Activated T-cell treated with anti-CD3 and anti-CD28 coated beads, Interleukin-2, amount 50 U/mL, for 4 hours (primary cell): ENCODE measurements around the gene STX18. TPM values are rescaled to one million over a fixed set of nuclear protein-coding genes. Genes with fewer than 3 reads are reported as not detected.
"Not testable (repeated sequence)": the region's sequence is repeated elsewhere in the genome, so short reads cannot be mapped to it uniquely, and the experiment has no call there.

ENCODE experiments used
- ATAC-seq, 2 donors: fragments of 200-7000 bp; cut with Tn5 transposase; one replicate each; pipeline ENCODE4 v1.10.0; 2021
- DNase-seq: peaks from one replicate; pipeline ENCODE4 v3.0.0-alpha.2; 2020
- H3K27me3 Mint-ChIP-seq: one replicate; pipeline ENCODE4 v1.8.0; 2021; ENCODE audit warnings: low read depth, mixed read lengths
- H3K36me3 Mint-ChIP-seq: one replicate; pipeline ENCODE4 v1.8.0; 2022; ENCODE audit warnings: mixed read lengths; ENCODE audit not compliant: insufficient read depth
- H3K4me1 Mint-ChIP-seq: one replicate; pipeline ENCODE4 v1.8.0; 2021; ENCODE audit warnings: low read depth, mixed read lengths
- H3K4me3 Mint-ChIP-seq: one replicate; pipeline ENCODE4 v1.8.0; 2021; ENCODE audit warnings: mild to moderate bottlenecking, moderate library complexity, mixed read lengths
- H3K9me3 Mint-ChIP-seq: one replicate; pipeline ENCODE4 v1.8.0; 2021; ENCODE audit warnings: mixed read lengths
- total RNA-seq, 3 donors: library from RNA; stranded (reverse); gene quantifications; one replicate each; pipeline ENCODE4 v1.2.1, GENCODE V29; 2021

Gene STX18
- total RNA-seq, 3 donors from 2014 or later = 27.6 to 30.1 (median 29.7) TPM

GRCh38 chr4:4465238-4465637 lies 76.6 kb downstream of the STX18 start:
- H3K9me3 Mint-ChIP-seq, ATAC-seq, DNase-seq, H3K4me3 Mint-ChIP-seq, H3K27me3 Mint-ChIP-seq: not testable (repeated sequence)
- H3K4me1 Mint-ChIP-seq = peaks cover 43% of the 10 kb centered on the region
- peaks cover 53% of the 10 kb centered on the region for H3K36me3 Mint-ChIP-seq

GRCh38 chr4:4462970-4463369 lies 78.9 kb downstream of the STX18 start:
- DNase-seq (no peak), ATAC-seq (no peak)
- Mint-ChIP-seq H3K4me1 (peaks cover 50% of the 10 kb centered on the region), H3K36me3 (peaks cover 46% of the 10 kb centered on the region), H3K9me3 (peaks cover 8% of the 10 kb centered on the region), H3K4me3 (no peak overlapping the region), H3K27me3 (no peaks in the 10 kb centered on the region)

GRCh38 chr4:4461850-4462249 lies 80.0 kb downstream of the STX18 start:
- Mint-ChIP-seq H3K36me3 (peaks cover 41% of the 10 kb centered on the region), H3K4me1 (peaks cover 50% of the 10 kb centered on the region), H3K27me3 (no peaks in the 10 kb centered on the region), H3K9me3 (peaks cover 8% of the 10 kb centered on the region), H3K4me3 (peak overlapping the region; percentile 58)
- peak; percentile 11 for DNase-seq
- peak; percentile 53 to 74 for ATAC-seq

GRCh38 chr4:4461178-4461577 lies 80.7 kb downstream of the STX18 start:
- Mint-ChIP-seq H3K27me3 (no peaks in the 10 kb centered on the region), H3K36me3 (peaks cover 39% of the 10 kb centered on the region)
- ATAC-seq = no peak

GRCh38 chr4:4460759-4461158 lies 81.1 kb downstream of the STX18 start:
- no peak for DNase-seq
- peak in 1 of 2 donors; percentile 51 for ATAC-seq
- peaks cover 37% of the 10 kb centered on the region for H3K36me3 Mint-ChIP-seq
- no peak overlapping the region for H3K4me3 Mint-ChIP-seq
- H3K9me3 Mint-ChIP-seq = peaks cover 8% of the 10 kb centered on the region
- H3K4me1 Mint-ChIP-seq = peaks cover 50% of the 10 kb centered on the region
- no peaks in the 10 kb centered on the region for H3K27me3 Mint-ChIP-seq

More at GRCh38 chr4:4461178-4461577, 80.7 kb downstream of the STX18 start:
- H3K4me3 Mint-ChIP-seq = no peak overlapping the region
- H3K4me1 Mint-ChIP-seq = peaks cover 50% of the 10 kb centered on the region
- DNase-seq = no peak
- peaks cover 8% of the 10 kb centered on the region for H3K9me3 Mint-ChIP-seq

- Mint-ChIP-seq H3K36me3 (peaks cover 33% of the 10 kb centered on the region), H3K4me1 (peaks cover 39% of the 10 kb centered on the region), H3K27me3 (no peaks in the 10 kb centered on the region), H3K9me3 (no peaks in the 10 kb centered on the region), H3K4me3 (no peak overlapping the region)
- DNase-seq = no peak
- ATAC-seq = no peak
Observed at GRCh38 chr4:4459181-4459580, 82.7 kb downstream of the STX18 start.

- Mint-ChIP-seq H3K4me3 (no peak overlapping the region), H3K4me1 (peaks cover 34% of the 10 kb centered on the region), H3K27me3 (no peaks in the 10 kb centered on the region), H3K36me3 (peaks cover 37% of the 10 kb centered on the region), H3K9me3 (no peaks in the 10 kb centered on the region)
- DNase-seq (no peak), ATAC-seq (no peak)
Observed at GRCh38 chr4:4457803-4458553, 83.9 kb downstream of the STX18 start.

GRCh38 chr4:4456816-4457578 lies 84.9 kb downstream of the STX18 start:
- H3K4me3 Mint-ChIP-seq = no peak overlapping the region
- no peaks in the 10 kb centered on the region for H3K27me3 Mint-ChIP-seq
- peaks cover 25% of the 10 kb centered on the region for H3K4me1 Mint-ChIP-seq
- peaks cover 44% of the 10 kb centered on the region for H3K36me3 Mint-ChIP-seq
- H3K9me3 Mint-ChIP-seq = no peaks in the 10 kb centered on the region
- ATAC-seq (no peak), DNase-seq (no peak)

- Mint-ChIP-seq H3K4me1 (peaks cover 19% of the 10 kb centered on the region), H3K27me3 (no peaks in the 10 kb centered on the region), H3K36me3 (peaks cover 49% of the 10 kb centered on the region), H3K4me3 (no peak overlapping the region), H3K9me3 (no peaks in the 10 kb centered on the region)
- no peak for DNase-seq
- ATAC-seq = no peak
Observed at GRCh38 chr4:4456351-4456750, 85.5 kb downstream of the STX18 start.

GRCh38 chr4:4455210-4455865 lies 86.5 kb downstream of the STX18 start:
- Mint-ChIP-seq H3K4me3 (no peak overlapping the region), H3K9me3 (no peaks in the 10 kb centered on the region), H3K4me1 (peaks cover 8% of the 10 kb centered on the region), H3K27me3 (no peaks in the 10 kb centered on the region), H3K36me3 (peaks cover 49% of the 10 kb centered on the region)
- no peak for DNase-seq
- ATAC-seq = no peak

- Mint-ChIP-seq H3K4me3 (no peak overlapping the region), H3K9me3 (no peaks in the 10 kb centered on the region), H3K36me3 (peaks cover 3% of the 10 kb centered on the region), H3K27me3 (no peaks in the 10 kb centered on the region), H3K4me1 (no peaks in the 10 kb centered on the region)
- ATAC-seq (no peak), DNase-seq (no peak)
Observed at GRCh38 chr4:4446434-4446833, 95.4 kb downstream of the STX18 start.

- Mint-ChIP-seq H3K27me3 (no peaks in the 10 kb centered on the region), H3K4me3 (no peak overlapping the region), H3K36me3 (no peaks in the 10 kb centered on the region), H3K9me3 (no peaks in the 10 kb centered on the region), H3K4me1 (no peaks in the 10 kb centered on the region)
- no peak for DNase-seq
- ATAC-seq = no peak
Observed at GRCh38 chr4:4443821-4444220, 98.0 kb downstream of the STX18 start.

GRCh38 chr4:4440333-4441061 lies 101.4 kb downstream of the STX18 start:
- Mint-ChIP-seq H3K9me3 (no peaks in the 10 kb centered on the region), H3K4me3 (no peak overlapping the region), H3K27me3 (no peaks in the 10 kb centered on the region), H3K36me3 (peaks cover 14% of the 10 kb centered on the region), H3K4me1 (peaks cover 3% of the 10 kb centered on the region)
- ATAC-seq (no peak), DNase-seq (no peak)

- H3K36me3 Mint-ChIP-seq = peaks cover 17% of the 10 kb centered on the region
Observed at GRCh38 chr4:4439782-4440181, 102.1 kb downstream of the STX18 start.

More at GRCh38 chr4:4439782-4440181, 102.1 kb downstream of the STX18 start:
- no peaks in the 10 kb centered on the region for H3K9me3 Mint-ChIP-seq
- no peak overlapping the region for H3K4me3 Mint-ChIP-seq
- no peaks in the 10 kb centered on the region for H3K27me3 Mint-ChIP-seq
- peaks cover 3% of the 10 kb centered on the region for H3K4me1 Mint-ChIP-seq
- no peak for DNase-seq
- no peak for ATAC-seq
